ENCODE data around the gene ATG9B. TPM values are rescaled to one million over a fixed set of nuclear protein-coding genes. Genes with fewer than 3 reads are reported as not detected.
A peak's percentile ranks its signal among the peaks of the same experiment; 100 is the strongest.
"Not testable (repeated sequence)": the region's sequence is repeated elsewhere in the genome, so short reads cannot be mapped to it uniquely, and the experiment has no call there.

Gene ATG9B
- total RNA-seq, 1 experiment from 2014 or later: 0.24 TPM

GRCh38 chr7:151059367-151060112 lies 35.2 kb upstream of the ATG9B start, which contains the start of gene SLC4A2:
Gene SLC4A2 (plus strand): TSS chr7:151059589. CDS start chr7:151061988, 2,399 bp downstream.
- DNase-seq (ENCODE audit: low read depth): peak; percentile 78

GRCh38 chr7:151058781-151059366 lies 34.6 kb upstream of the ATG9B start:
- DNase-seq (ENCODE audit: low read depth): no peak

GRCh38 chr7:151057989-151058780 lies 33.9 kb upstream of the ATG9B start:
- DNase-seq (ENCODE audit: low read depth): peak; percentile 100

- DNase-seq (ENCODE audit: low read depth): no peak
Observed at GRCh38 chr7:151057506-151057988, 33.3 kb upstream of the ATG9B start, which contains the start of gene CDK5. Gene CDK5 (minus strand): TSS chr7:151057897. CDS start chr7:151057848, 49 bp downstream.

- DNase-seq (ENCODE audit: low read depth): no peak
Observed at GRCh38 chr7:151056666-151057505, 32.6 kb upstream of the ATG9B start.

DNA sequence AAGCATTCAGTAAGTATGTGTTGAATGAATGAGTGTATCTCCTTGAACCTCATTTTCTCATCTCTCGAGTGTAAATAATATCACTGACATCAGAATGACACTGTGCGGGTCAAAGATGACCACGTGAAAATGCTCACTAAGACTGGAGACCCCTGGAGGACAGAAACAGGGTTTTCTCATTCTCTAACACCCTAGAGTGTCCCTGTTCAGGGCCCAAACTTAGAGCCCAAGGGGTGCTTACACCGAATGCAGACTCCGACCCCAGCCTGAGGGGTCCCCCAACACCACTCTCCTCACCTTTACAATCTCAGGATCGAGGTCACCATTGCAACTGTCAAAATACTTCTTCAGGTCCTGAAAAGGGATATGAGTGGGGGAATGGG lies 32.0 kb upstream of the ATG9B start:
- no peak for DNase-seq (ENCODE audit: low read depth)

DNA sequence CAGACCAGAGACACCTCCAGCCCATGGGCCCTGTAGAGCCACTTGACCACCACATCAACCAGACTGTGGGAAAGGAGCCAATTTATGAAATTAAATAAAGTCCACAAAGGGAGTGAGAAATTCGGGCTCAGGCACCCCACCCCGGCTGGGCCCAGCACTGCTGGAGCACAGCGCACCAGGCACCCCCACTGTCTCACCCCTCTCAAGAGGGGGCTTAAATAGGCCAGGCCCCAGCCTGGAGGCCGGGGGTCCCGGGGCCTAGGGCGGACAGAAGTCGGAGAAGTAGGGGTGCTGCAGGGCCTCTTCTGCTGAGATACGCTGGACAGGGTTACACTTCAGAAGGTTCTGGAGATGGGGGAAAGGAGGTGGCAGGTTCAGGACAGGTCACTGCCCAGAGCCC lies 29.5 kb upstream of the ATG9B start:
- no peak for DNase-seq (ENCODE audit: low read depth)

DNA sequence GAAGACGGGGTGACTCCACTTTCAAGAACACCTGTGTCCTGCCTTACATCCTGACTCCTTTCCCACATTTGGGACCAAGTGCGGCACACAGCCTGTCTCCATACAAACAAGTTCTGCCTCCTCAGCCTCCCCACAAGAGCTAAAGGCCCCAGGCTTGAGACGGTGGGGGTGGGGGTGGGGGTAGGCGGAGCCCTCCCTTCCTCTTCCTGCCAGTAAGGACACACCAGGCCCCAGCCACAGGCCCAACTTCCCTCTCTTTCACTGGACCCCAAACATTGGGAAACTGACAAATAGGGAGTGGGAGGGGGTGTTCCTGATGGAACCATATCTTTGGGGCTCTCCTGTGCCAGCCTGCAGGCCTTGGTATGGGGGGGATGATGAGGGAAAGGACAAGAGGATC lies 28.8 kb upstream of the ATG9B start:
- no peak for DNase-seq (ENCODE audit: low read depth)

DNA sequence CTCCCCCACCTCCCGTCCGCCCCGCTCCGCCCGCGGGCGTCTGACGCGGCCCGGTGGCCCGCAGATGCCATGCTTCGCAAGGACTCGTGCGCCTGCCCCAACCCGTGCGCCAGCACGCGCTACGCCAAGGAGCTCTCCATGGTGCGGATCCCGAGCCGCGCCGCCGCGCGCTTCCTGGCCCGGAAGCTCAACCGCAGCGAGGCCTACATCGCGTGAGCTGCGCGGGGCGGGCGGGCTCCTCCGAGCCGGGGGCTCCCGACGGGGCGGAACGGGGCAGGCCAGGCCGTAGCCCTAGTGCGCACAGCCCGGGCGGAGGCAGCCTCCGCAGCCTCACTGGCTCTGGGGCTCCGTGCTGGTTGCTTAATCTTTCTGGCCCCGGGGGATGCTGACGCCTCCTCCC lies 26.8 kb upstream of the ATG9B start:
- peak; percentile 67 for DNase-seq (ENCODE audit: low read depth)

DNA sequence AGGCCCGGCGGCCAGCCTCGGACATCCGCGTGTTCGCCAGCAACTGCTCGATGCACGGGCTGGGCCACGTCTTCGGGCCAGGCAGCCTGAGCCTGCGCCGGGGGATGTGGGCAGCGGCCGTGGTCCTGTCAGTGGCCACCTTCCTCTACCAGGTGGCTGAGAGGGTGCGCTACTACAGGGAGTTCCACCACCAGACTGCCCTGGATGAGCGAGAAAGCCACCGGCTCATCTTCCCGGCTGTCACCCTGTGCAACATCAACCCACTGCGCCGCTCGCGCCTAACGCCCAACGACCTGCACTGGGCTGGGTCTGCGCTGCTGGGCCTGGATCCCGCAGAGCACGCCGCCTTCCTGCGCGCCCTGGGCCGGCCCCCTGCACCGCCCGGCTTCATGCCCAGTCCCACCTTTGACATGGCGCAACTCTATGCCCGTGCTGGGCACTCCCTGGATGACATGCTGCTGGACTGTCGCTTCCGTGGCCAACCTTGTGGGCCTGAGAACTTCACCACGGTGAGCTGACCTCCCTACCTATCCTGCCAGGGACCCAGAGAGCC lies 24.7 kb upstream of the ATG9B start:
- no peak for DNase-seq (ENCODE audit: low read depth)

GRCh38 chr7:151047976-151048815 lies 23.9 kb upstream of the ATG9B start, which contains the start of gene ASIC3:
Gene ASIC3 (plus strand): TSS chr7:151048531. CDS start chr7:151048886, 355 bp downstream.
- no peak for DNase-seq (ENCODE audit: low read depth)

GRCh38 chr7:151046603-151047573 lies 22.6 kb upstream of the ATG9B start:
- peak; percentile 98 for DNase-seq (ENCODE audit: low read depth)

DNA sequence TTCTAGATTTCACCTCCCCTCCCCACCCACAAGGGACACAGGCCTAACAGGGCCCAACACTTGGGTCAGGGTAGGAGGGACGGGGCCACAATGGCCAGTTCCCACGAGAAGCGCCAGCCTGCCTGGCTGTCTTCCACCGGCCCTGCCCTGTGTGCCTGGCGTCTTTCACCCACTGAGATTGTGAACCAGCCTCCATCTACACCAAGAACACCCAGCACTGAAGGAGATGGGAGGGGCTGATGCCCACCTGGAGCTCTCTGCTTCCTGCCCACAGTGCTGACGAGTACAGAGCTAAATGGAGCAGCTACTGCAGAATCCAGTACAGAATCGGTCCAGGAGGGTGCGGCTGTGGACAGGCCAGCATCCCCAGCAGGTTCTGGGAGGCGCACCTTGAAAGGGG lies 21.7 kb upstream of the ATG9B start:
- no peak for DNase-seq (ENCODE audit: low read depth)

- DNase-seq (ENCODE audit: low read depth): no peak
Observed at GRCh38 chr7:151045262-151045661, 21.0 kb upstream of the ATG9B start.

DNA sequence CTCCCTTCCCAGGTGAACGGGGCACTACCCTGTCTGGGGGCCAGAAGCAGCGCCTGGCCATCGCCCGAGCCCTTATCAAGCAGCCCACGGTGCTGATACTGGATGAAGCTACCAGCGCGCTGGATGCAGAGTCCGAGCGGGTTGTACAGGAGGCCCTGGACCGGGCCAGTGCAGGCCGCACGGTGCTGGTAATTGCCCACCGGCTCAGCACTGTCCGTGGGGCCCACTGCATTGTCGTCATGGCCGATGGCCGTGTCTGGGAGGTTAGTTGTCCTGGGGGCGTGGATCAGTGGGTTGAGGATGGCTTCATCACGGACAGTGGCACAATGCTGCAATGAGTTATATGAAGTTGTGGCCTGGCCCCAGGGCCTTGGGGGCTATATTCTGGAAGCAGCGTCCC lies 19.7 kb upstream of the ATG9B start:
- DNase-seq (ENCODE audit: low read depth): no peak

DNA sequence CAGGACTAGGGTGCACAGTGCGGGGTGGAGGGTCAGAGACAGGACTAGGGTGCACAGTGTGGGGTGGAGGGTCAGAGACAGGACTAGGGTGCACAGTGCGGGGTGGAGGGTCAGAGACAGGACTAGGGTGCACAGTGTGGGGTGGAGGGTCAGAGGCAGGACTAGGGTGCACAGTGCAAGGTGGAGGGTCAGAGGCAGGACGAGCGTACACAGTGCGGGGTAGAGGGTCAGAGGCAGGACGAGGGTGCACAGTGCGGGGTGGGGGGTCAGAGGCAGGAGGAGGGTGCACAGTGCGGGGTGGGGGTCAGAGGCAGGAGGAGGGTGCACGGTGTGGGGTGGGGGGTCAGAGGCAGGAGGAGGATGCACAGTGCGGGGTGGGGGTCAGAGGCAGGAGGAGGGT lies 19.2 kb upstream of the ATG9B start:
- DNase-seq (ENCODE audit: low read depth): not testable (repeated sequence)

DNA sequence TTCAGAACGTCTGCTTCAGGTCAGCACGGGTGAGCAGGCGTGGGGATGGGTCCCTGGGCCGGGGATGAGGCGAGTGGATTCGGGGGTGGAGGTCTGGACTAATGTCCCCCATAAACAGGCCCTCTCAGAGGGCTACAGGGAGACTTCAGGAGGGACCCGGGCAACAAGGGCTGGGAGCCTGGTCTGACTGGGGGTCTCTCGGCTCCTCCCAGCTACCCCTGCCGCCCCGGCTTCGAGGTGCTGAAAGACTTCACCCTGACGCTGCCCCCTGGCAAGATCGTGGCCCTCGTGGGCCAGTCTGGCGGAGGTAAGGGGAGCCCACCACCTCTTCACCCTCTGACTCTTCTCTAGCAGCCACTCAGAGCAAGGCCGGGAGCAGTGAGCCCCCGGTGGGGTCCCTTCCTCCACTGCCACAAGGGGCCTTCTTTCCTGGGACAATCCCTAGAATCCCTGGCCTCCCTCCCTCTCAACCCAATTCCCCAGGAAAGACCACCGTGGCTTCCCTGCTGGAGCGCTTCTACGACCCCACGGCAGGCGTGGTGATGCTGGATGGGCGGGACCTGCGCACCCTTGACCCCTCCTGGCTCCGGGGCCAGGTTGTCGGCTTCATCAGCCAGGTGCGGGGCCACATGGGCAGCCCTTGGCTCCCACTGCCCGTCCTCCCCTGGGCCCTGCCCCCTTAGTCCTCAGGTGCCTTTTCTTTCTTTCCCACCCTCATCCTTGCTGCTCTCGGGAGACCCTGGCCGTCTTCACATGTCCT lies 16.5 kb upstream of the ATG9B start:
- no peak for DNase-seq (ENCODE audit: low read depth)

Data from RPMI7951 (cell line).